Measurements from ENCODE around the gene RRN3.
"Not testable (repeated sequence)": the region's sequence is repeated elsewhere in the genome, so short reads cannot be mapped to it uniquely, and the experiment has no call there.

DNA sequence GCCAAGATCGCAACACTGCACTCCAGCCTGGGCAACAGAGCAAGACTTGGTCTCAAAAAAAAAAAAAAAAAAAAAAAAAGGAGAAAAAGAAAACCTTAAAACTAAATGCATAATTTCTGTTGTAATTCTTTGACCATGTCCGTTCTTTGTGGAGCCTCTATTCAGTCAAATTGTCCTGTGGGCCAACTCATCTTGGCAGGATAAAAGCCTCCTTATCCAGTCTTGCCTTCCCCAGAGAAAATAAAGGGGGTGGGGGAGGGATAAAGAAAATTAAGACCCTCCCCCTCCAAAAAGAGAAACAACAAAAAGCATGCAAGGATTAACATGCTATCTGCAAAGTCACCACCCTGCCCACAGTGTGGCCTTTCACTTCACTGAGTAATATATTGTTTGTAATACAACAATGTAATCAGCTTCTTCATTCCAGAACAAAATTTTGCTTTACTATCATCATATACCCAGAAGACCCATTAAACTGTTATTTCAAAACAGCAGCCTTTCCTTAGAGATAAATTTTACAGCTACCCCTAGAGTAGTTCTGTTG lies 5.4 kb upstream of the RRN3 start:
- not testable (repeated sequence) for TF ChIP-seq EZH2 (IDR thresholded peaks at IDR 0.05; ENCODE audit: borderline replicate concordance, low read depth, low read length, poor library complexity, severe bottlenecking); CTCF (conservative IDR thresholded peaks at IDR 0.05; ENCODE audit: low read depth, low read length)

Measured in A673 (cell line).